Measurements from ENCODE around the gene DHODH.

- no peak for TF ChIP-seq CTCF (IDR thresholded peaks at IDR 0.05)
- TF ChIP-seq POLR2A (IDR thresholded peaks at IDR 0.05), result no peak
Measured at GRCh38 chr16:71969353-71969752, 39.2 kb upstream of the DHODH start.

All from thyroid gland (tissue), 4 donors.